ENCODE results near the gene MVB12B. TPM values are rescaled to one million over a fixed set of nuclear protein-coding genes. Genes with fewer than 3 reads are reported as not detected.

The MVB12B gene
- total and polyA plus RNA-seq, 8 donors = 19.9 to 25.3 (median 22.8) TPM

GRCh38 chr9:126504086-126504976 lies 177.7 kb downstream of the MVB12B start:
- ATAC-seq (no peak), DNase-seq (peak in 1 of 4 donors; percentile 62)
- Histone ChIP-seq H3K4me1 (peaks cover 5 to 15% of the 10 kb centered on the region in 2 donors), H3K36me3 (peaks cover 0 to 23% of the 10 kb centered on the region in 2 donors), H3K27ac (no peak overlapping the region), H3K27me3 (peaks cover 0 to 15% of the 10 kb centered on the region in 2 donors), H3K9me3 (no peaks in the 10 kb centered on the region), H3K4me3 (no peak overlapping the region)
- intact Hi-C loops (cut with DNase I) = loop anchor here in 1 of 2 donors (10.0 kb wide), 1 partner anchor 50 kb away; no protein-coding TSS in a partner anchor
- TF ChIP-seq CTCF (IDR thresholded peaks at IDR 0.05) = no peak

DNA sequence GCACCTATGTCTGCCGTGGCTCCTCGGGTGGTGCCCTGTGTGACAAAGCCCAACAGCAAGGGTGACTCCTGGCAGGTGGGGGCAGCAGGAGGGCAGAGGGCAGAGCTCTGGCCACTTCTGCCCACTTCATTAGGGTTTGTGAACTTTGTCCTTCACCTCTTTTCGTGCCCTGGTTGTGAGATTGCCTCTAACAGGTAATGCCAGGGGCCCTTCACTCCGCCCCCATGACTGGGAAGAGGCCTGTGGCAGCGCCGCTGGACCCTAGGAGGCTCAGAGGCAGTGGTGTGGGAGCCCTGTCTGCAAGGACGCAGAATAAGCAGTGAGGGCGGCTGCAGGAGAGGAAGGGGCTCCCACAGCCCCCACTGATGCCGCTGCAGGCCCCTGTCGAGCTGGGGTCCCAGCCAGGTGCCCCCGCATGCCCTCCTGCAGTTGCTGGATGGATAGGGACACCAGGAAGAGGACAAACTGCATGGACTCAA lies 178.4 kb downstream of the MVB12B start:
- H3K4me1 ChIP-seq = peaks cover 0 to 8% of the 10 kb centered on the region in 2 donors
- no peak overlapping the region for H3K27ac ChIP-seq
- peaks cover 0 to 8% of the 10 kb centered on the region in 2 donors for H3K27me3 ChIP-seq
- H3K36me3 ChIP-seq = peaks cover 0 to 23% of the 10 kb centered on the region in 2 donors
- ATAC-seq (no peak), DNase-seq (peak in 1 of 4 donors; percentile 47)
- TF ChIP-seq CTCF (IDR thresholded peaks at IDR 0.05) = no peak
- intact Hi-C loops (cut with DNase I) = loop anchor here in 1 of 2 donors (10.0 kb wide), 1 partner anchor 50 kb away; no protein-coding TSS in a partner anchor
- H3K4me3 ChIP-seq = no peak overlapping the region
- no peaks in the 10 kb centered on the region for H3K9me3 ChIP-seq

- H3K9me3 ChIP-seq = no peaks in the 10 kb centered on the region
- peaks cover 0 to 23% of the 10 kb centered on the region in 2 donors for H3K36me3 ChIP-seq
- H3K4me1 ChIP-seq = peaks cover 0 to 4% of the 10 kb centered on the region in 2 donors
- no peak overlapping the region for H3K4me3 ChIP-seq
- ATAC-seq (no peak), DNase-seq (no peak)
- no peak for TF ChIP-seq CTCF (IDR thresholded peaks at IDR 0.05)
- no peak overlapping the region for H3K27ac ChIP-seq
- H3K27me3 ChIP-seq = peaks cover 0 to 6% of the 10 kb centered on the region in 2 donors
- intact Hi-C loops (cut with DNase I) = loop anchor here in 1 of 2 donors (10.0 kb wide), 1 partner anchor 49 kb away; no protein-coding TSS in a partner anchor
These were observed 179.2 kb downstream of the MVB12B start for GRCh38 chr9:126505697-126506346.

DNA sequence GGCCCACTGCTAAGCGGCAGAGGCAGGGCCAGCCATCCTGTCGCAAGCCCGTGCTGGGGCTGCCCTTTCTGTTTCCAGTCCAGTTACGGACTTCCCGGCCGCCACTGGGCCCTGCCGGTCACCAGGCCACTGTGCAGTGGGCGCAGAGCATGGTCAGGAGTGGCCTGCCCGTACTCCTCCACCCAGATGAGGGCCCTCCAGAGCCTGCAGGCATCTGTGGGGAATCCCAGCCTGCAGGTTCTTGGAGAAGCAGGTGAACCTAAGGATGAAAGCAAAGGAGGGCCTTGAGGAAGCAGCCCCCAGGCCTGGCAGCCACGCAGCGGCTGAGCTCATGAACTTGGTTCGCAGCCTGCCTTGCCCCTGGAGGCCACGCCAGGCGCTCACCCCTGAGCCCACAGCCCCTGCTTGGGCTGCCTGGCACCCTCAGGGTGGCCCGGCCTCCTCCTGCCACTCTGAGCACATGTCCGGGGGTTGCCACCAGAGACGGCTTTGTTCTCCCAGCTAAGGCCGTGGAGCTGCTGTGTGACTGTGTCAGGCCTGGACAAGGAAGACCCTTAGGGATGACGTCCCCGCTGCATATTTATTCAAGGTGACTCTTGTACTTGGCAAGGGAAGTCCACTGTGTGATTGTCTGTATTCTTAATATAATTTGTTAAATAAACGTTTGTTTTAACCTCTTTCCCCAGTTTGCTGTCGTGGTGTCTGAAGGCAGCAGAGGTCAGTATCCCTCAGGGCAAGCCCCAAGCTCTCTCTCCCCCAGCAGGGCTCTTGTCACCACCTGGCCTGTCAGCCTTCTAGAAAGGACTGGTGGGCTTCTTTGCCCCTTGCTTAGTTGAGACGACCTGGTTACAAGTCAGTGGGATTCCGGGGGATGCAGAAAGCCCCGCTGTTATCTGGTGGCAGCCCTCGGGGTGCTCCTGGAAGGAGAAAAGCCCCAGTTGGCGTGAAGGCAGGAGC lies 180.0 kb downstream of the MVB12B start:
- peak; percentile 7 for ATAC-seq
- peak in 1 of 4 donors; percentile 68 for DNase-seq
- intact Hi-C loops (cut with DNase I) = loop anchor here in 1 of 2 donors (10.0 kb wide), 1 partner anchor 48 kb away; no protein-coding TSS in a partner anchor
- TF ChIP-seq CTCF (IDR thresholded peaks at IDR 0.05) = no peak
- no peaks in the 10 kb centered on the region for H3K4me1 ChIP-seq
- no peak overlapping the region for H3K4me3 ChIP-seq
- no peak overlapping the region for H3K27ac ChIP-seq
- peaks cover 0 to 6% of the 10 kb centered on the region in 2 donors for H3K27me3 ChIP-seq
- no peaks in the 10 kb centered on the region for H3K9me3 ChIP-seq
- H3K36me3 ChIP-seq = peaks cover 0 to 23% of the 10 kb centered on the region in 2 donors

Data from left lung (tissue), 10 donors.